GM12873 (cell line): ENCODE data around the gene LIX1L.

ENCODE experiments used
- TF ChIP-seq, protein P1 (sequence below): IDR thresholded peaks from 2 replicates; pipeline ENCODE4 v1.5.1; 2012; ENCODE audit warnings: low read depth, mild to moderate bottlenecking, moderate library complexity, low read length, control low read depth; ENCODE audit not compliant: insufficient read depth; ENCODE audit errors: missing control alignments

Gene LIX1L

DNA sequence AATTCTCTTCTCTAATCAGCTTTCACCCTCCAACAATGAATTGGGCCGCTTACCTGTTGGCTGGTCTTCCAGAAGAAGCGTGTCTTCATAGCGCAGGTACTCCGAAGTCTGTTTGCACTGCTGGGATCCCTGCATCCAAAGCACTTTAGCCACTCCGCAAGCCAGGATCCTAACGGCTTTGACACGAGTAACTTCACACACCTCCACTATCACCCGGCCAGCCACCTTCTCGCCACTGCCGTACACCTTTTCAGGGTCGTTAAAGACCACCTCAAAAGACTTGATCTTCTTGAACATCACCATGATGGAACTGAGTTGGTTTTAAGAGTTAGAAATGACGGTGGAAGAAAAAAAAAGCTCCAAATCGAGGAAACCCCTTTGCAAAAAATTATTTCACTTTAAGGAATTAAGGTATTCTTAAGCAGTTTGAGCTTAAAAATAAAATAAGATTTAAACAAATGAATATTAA is 38.2 kb upstream of the LIX1L start:
- TF ChIP-seq, protein P1, sequence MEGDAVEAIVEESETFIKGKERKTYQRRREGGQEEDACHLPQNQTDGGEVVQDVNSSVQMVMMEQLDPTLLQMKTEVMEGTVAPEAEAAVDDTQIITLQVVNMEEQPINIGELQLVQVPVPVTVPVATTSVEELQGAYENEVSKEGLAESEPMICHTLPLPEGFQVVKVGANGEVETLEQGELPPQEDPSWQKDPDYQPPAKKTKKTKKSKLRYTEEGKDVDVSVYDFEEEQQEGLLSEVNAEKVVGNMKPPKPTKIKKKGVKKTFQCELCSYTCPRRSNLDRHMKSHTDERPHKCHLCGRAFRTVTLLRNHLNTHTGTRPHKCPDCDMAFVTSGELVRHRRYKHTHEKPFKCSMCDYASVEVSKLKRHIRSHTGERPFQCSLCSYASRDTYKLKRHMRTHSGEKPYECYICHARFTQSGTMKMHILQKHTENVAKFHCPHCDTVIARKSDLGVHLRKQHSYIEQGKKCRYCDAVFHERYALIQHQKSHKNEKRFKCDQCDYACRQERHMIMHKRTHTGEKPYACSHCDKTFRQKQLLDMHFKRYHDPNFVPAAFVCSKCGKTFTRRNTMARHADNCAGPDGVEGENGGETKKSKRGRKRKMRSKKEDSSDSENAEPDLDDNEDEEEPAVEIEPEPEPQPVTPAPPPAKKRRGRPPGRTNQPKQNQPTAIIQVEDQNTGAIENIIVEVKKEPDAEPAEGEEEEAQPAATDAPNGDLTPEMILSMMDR = no peak

DNA sequence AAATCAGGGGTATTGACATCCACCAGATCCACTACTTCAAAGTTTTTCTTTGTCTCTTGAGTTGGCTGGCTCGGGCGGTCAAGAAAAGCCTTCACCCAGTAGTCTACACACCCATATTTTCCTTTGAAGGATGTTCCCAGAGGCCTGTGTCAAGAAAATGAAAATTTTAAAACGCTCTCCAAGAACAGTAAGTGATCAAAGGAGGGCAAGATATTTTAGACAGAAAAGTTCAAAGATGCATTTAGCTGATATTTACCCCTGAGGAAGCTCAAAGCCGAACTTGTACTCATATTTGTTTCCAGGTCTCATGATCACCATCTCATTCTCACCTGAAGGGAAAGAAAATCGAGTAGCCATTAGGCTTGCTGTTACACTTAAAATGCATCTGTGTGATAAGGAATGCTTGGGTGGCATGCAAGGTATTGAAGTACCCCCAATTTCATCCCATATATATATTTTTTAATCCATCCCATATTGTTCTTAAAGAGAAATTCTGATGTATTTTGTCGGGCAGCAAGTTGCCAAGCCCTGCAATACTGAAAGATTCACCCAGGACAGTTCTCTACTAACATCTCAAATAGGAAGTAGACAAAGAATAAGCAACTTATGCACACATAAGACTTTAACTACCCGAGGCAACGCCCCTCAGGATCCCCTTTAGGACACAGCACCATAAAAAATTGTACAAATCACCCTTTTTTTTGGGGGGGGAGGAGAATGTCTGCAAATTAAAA is 37.5 kb upstream of the LIX1L start:
- TF ChIP-seq, protein P1 = no peak

DNA sequence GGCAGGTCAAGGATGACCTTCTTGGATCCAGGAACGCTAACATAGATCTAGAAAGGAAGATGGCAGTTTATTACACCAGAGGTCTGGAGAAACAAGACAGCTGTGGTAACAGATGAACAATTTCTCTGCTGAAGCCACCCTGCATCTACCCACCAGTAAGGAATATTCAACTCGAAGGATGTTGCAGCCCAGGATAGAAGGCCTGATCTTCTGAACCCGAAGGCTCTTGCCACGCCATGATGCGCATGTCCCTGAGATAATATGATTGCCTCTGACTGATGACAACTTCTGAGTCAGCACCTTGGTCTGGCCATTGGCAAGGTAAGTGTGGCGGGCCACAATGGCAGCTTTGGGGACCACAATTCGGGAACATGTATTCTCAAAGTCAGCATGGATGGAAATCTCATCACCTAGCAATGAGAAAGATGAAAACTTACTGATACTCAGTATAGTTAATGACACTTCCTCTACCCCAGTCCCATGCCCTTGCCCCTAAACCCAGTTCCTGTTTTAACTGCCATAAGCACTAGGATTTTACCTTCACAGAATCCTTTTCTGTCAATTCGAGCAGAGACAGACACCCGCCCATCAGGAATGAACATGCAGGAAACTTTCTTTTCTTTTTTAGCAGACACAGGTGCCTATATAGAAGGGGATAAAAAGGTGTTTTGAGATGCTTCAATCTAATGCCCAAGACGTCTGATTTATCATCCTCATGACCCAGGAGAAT is 36.7 kb upstream of the LIX1L start:
- TF ChIP-seq, protein P1 = no peak

DNA sequence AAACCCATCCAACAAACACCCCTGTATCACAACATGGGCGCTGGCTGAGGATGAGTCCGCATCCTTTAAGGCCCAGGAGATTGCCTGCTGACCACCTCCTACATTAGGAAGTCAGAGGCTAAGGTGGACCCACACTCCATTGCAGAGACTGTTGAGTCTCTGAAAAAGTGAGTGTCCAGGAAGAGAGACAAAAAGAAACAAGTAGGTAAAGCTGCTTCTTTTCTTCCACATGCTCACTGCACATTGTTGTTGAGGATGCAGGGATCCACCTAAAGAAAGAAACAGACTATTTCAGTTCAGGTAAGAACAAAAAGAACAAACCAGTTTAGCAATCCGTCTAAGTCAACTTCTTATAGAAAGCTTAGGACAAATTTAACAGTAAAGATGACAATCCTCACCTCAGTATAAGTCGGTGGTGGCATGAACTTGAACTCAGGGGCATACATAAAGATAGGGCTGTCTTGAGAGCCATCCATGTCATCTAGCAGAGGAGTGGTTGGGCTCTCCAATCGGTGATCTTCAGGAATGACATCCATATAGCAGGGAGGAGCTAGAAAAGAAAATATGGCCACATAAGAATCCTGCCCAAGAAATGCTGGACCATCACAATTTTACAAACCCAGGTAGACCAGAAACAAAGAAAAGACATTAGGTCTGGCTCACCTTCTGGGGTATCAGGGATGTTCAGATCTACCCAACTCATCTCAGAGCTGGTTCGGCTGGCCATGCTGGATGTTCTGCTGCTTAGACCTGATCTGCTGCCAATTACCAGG is 36.0 kb upstream of the LIX1L start:
- TF ChIP-seq, protein P1 = no peak

DNA sequence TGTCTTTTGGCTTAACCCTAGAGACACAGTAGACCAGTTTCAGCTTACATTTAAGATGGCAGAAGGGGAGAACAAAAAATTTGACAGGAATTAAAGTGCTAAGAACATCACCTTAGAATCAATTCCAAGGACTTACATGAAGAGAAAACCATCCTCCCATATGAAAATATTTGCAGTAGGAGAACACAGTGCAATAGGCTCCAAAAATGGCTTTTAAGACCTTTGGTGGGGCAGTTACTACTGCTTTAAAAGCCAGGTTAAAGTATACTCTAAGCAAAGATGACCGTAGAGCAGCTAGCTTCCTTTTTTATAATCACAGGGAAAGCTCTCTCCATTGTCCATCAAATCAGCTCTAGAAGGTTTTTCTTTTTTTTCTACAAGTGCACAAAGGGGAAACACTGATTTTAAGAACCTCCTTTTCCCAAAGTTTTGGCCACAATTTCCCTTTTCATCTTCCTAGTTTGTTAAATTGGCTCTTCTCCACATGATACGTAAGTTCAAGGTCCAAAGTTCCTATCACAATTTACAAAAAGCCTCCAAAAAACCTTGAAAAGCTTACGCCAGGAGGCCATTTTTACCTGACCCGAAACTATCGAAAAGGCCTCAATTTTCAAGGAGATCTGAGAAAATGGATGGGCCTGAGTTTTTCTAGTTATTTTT is 35.3 kb upstream of the LIX1L start:
- TF ChIP-seq, protein P1 = no peak

DNA sequence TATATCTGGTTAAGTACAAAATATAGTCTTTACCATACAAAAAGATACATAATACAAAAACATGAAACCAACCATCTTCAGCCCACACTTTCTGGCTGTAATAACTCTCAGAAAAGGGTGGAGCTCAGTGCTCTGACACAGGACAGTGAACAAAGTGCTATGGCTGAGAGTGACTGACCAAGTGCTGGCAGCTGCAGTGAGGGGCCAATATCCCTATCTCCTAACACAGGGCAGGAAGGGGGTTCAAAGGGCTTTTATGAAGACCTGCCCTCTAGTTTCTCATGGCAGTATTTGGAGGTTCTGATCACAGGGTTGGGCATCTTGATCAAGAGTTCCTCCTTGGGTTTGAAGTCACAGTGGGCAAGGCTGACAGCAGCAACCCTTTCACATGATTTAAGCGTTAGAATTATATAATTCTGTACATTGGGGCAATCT is 34.7 kb upstream of the LIX1L start:
- TF ChIP-seq, protein P1 = no peak
